H9 (cell line): ENCODE data around the gene VILL. TPM values are rescaled to one million over a fixed set of nuclear protein-coding genes. Genes with fewer than 3 reads are reported as not detected.
A peak's percentile ranks its signal among the peaks of the same experiment; 100 is the strongest.

Source experiments
- DNase-seq: peaks from one replicate; pipeline ENCODE4 v3.0.0-alpha.2; 2017
- H2AFZ ChIP-seq: one replicate; pipeline ENCODE4 v1.6.1; 2013; ENCODE audit warnings: mild to moderate bottlenecking, low read length, control low read depth, moderate library complexity
- H2AK5ac ChIP-seq: 2 replicates; pipeline ENCODE4 v1.6.1; 2013; ENCODE audit warnings: low read length, control low read depth, mixed read lengths; ENCODE audit not compliant: insufficient read length
- H2BK120ac ChIP-seq: one replicate; pipeline ENCODE4 v1.6.1; 2013; ENCODE audit warnings: low read depth, mild to moderate bottlenecking, low read length, control low read depth, inconsistent platforms; ENCODE audit not compliant: poor library complexity, severe bottlenecking
- H2BK12ac ChIP-seq: 2 replicates; pipeline ENCODE4 v1.6.1; 2013; ENCODE audit warnings: low read length, control low read depth, mixed read lengths, low read depth; ENCODE audit not compliant: insufficient read length
- H2BK15ac ChIP-seq: 2 replicates; pipeline ENCODE4 v1.6.1; 2013; ENCODE audit warnings: low read depth, low read length, control low read depth
- H2BK20ac ChIP-seq: one replicate; pipeline ENCODE4 v1.6.1; 2013; ENCODE audit warnings: low read depth, mild to moderate bottlenecking, low read length, control low read depth, inconsistent platforms; ENCODE audit not compliant: poor library complexity, severe bottlenecking
- H2BK5ac ChIP-seq: 2 replicates; pipeline ENCODE4 v1.6.1; 2013; ENCODE audit warnings: low read length, control low read depth, mixed read lengths; ENCODE audit not compliant: insufficient read length
- H3K14ac ChIP-seq: 2 replicates; pipeline ENCODE4 v1.6.1; 2013; ENCODE audit warnings: low read length, control low read depth; ENCODE audit not compliant: insufficient read depth
- H3K18ac ChIP-seq: 2 replicates; pipeline ENCODE4 v1.6.1; 2013; ENCODE audit warnings: low read depth, mild to moderate bottlenecking, mixed read lengths, low read length, control low read depth; ENCODE audit not compliant: insufficient read length
- H3K23ac ChIP-seq: 2 replicates; pipeline ENCODE4 v1.6.1; 2013; ENCODE audit warnings: low read length, control low read depth, mixed read lengths, low read depth; ENCODE audit not compliant: insufficient read length
- H3K23me2 ChIP-seq: 2 replicates; pipeline ENCODE4 v1.6.1; 2013; ENCODE audit warnings: low read depth, mild to moderate bottlenecking, mixed read lengths, low read length, control low read depth; ENCODE audit not compliant: insufficient read length, poor library complexity, severe bottlenecking
- H3K27ac ChIP-seq: 2 replicates; pipeline ENCODE4 v1.5.1; 2013; ENCODE audit warnings: low read length, control low read depth, mixed read lengths, low read depth; ENCODE audit not compliant: insufficient read length
- H3K27me3 ChIP-seq: 2 replicates; pipeline ENCODE4 v1.6.1; 2013; ENCODE audit warnings: low read length, control low read depth, inconsistent platforms; ENCODE audit not compliant: insufficient read depth
- H3K4ac ChIP-seq: 2 replicates; pipeline ENCODE4 v1.6.1; 2013; ENCODE audit warnings: low read depth, mild to moderate bottlenecking, control low read depth, inconsistent platforms, low read length, moderate library complexity
- H3K4me1 ChIP-seq: 2 replicates; pipeline ENCODE4 v1.6.1; 2013; ENCODE audit warnings: low read length, control low read depth, inconsistent platforms; ENCODE audit not compliant: insufficient read depth
- H3K4me2 ChIP-seq: 2 replicates; pipeline ENCODE4 v1.6.1; 2013; ENCODE audit warnings: low read length, control low read depth, mixed read lengths; ENCODE audit not compliant: insufficient read length, insufficient read depth
- H3K56ac ChIP-seq: 2 replicates; pipeline ENCODE4 v1.6.1; 2013; ENCODE audit warnings: low read depth, mild to moderate bottlenecking, mixed read lengths, low read length, control low read depth; ENCODE audit not compliant: insufficient read length
- H3K79me1 ChIP-seq: 2 replicates; pipeline ENCODE4 v1.6.1; 2013; ENCODE audit warnings: low read depth, mild to moderate bottlenecking, moderate library complexity, low read length, control low read depth, inconsistent platforms; ENCODE audit not compliant: insufficient read depth, poor library complexity, severe bottlenecking
- H3K79me2 ChIP-seq: 2 replicates; pipeline ENCODE4 v1.6.1; 2013; ENCODE audit warnings: low read length, control low read depth, inconsistent platforms; ENCODE audit not compliant: insufficient read depth
- H3K9ac ChIP-seq: 2 replicates; pipeline ENCODE4 v1.6.1; 2013; ENCODE audit warnings: low read length, control low read depth, mixed read lengths; ENCODE audit not compliant: insufficient read length; ENCODE audit errors: extremely low read depth
- H3K9me3 ChIP-seq: one replicate; pipeline ENCODE4 v1.6.1; 2013; ENCODE audit warnings: low read depth, low read length, inconsistent platforms; ENCODE audit not compliant: control insufficient read depth
- H3T11ph ChIP-seq: one replicate; pipeline ENCODE4 v1.6.1; 2013; ENCODE audit warnings: mild to moderate bottlenecking, low read length, control low read depth, inconsistent platforms
- H4K20me1 ChIP-seq: one replicate; pipeline ENCODE4 v1.6.1; 2013; ENCODE audit not compliant: control insufficient read depth, insufficient read length, insufficient read depth
- H4K5ac ChIP-seq: 2 replicates; pipeline ENCODE4 v1.6.1; 2013; ENCODE audit warnings: low read depth, mild to moderate bottlenecking, mixed read lengths, low read length, control low read depth; ENCODE audit not compliant: insufficient read length
- H4K8ac ChIP-seq: replicated peaks from 2 replicates; pipeline ENCODE4 v1.6.1; 2013; ENCODE audit warnings: low read length, control low read depth, mixed read lengths, low read depth; ENCODE audit not compliant: insufficient read length
- H4K91ac ChIP-seq: 2 replicates; pipeline ENCODE4 v1.6.1; 2013; ENCODE audit warnings: low read depth, mild to moderate bottlenecking, moderate library complexity, mixed read lengths, low read length, control low read depth; ENCODE audit not compliant: insufficient read length
- H3K27ac Mint-ChIP-seq, 3 experiments: 2 replicates in 2 of 3; 3 replicates in 1 of 3; pipeline ENCODE4 v1.8.0; 2020 to 2021; ENCODE audit warnings: mixed read lengths in 3 of 3, mild to moderate bottlenecking in 1 of 3, moderate library complexity in 1 of 3
- H3K27me3 Mint-ChIP-seq: 2 replicates; pipeline ENCODE4 v1.8.0; 2021; ENCODE audit warnings: low read depth, mild to moderate bottlenecking, moderate library complexity, mixed read lengths
- H3K36me3 Mint-ChIP-seq, 3 experiments: 2 replicates in 2 of 3; 3 replicates in 1 of 3; pipeline ENCODE4 v1.8.0; 2020 to 2021; ENCODE audit warnings: low read depth in 3 of 3, mixed read lengths in 3 of 3; ENCODE audit not compliant: insufficient read depth in 1 of 3
- H3K4me1 Mint-ChIP-seq, 2 experiments: 2 replicates each; pipeline ENCODE4 v1.8.0; 2020; ENCODE audit warnings: mixed read lengths in 2 of 2
- H3K4me3 Mint-ChIP-seq, 2 experiments: 2 replicates in 1 of 2; 3 replicates in 1 of 2; pipeline ENCODE4 v1.8.0; 2020 to 2021; ENCODE audit warnings: mild to moderate bottlenecking in 2 of 2, mixed read lengths in 2 of 2, moderate library complexity in 1 of 2
- H3K9me3 Mint-ChIP-seq, 2 experiments: 2 replicates in 1 of 2; 3 replicates in 1 of 2; pipeline ENCODE4 v1.8.0; 2020; ENCODE audit warnings: mild to moderate bottlenecking in 2 of 2, mixed read lengths in 2 of 2, moderate library complexity in 1 of 2
- WGBS: extraction: QIAGEN DNeasy Blood & Tissue Kit; methylation state at CpG from one replicate; pipeline ENCODE4 v1.1.7; 2013; ENCODE audit warnings: missing lambda C conversion rate, low lambda C conversion rate, mixed read lengths; ENCODE audit not compliant: insufficient read length; ENCODE audit errors: extremely low coverage; 5-methylcytosine and 5-hydroxymethylcytosine counted together
- total RNA-seq: library from RNA; stranded (reverse); gene quantifications from 2 replicates; pipeline ENCODE4 v1.2.1, GENCODE V29; 2021
- TF ChIP-seq, protein P1 (sequence below): fragments of 200-600 bp; sonication (generic); conservative IDR thresholded peaks from 3 replicates; pipeline ENCODE4 v1.8.0; 2021; ENCODE audit warnings: antibody characterized with exemption, mild to moderate bottlenecking

VILL gene
- total RNA-seq, 1 experiment from 2014 or later: 3.2 TPM

DNA sequence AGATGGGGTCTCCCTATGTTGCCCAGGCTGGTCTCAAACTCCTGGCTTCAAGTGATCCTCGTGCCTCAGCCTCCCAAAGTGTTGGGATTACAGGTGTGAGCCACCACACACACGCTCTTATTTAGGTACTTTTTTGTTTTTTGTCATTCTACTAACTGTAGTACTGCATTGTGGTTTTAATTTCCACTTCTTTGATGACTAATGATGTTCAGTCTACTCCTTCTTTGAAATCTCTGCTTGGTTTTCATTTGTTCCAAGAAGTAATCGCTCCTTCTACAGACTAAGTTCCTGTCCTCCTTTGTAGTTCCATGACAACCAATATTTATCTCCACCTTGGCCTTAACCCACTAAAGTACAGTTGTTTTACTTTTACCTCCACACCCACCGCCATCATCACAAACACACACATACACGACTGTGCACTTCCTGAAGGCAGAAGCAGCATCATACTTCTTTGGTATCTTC, 47.9 kb downstream of the VILL start:
- Histone ChIP-seq H3K18ac (no peak overlapping the region), H2BK15ac (no peak overlapping the region), H3K4me1 (no peaks in the 10 kb centered on the region; the same call in 1 of the 2 replicates), H3K23me2 (peaks cover 10% of the 10 kb centered on the region), H2BK20ac (no peak overlapping the region), H2BK5ac (no peak overlapping the region), H2AK5ac (no peak overlapping the region), H3K27ac (no peak overlapping the region), H3K4me2 (peak overlapping the region; percentile 71), H2BK12ac (no peak overlapping the region), H2BK120ac (no peak overlapping the region), H3K4ac (no peak overlapping the region), H3K56ac (no peak overlapping the region), H3K23ac (no peak overlapping the region), H3K79me2 (no peaks in the 10 kb centered on the region), H3K14ac (no peak overlapping the region), H3K27me3 (peaks cover 6% of the 10 kb centered on the region; the same call in 1 of the 2 replicates), H4K5ac (no peak overlapping the region), H3K79me1 (no peaks in the 10 kb centered on the region), H3K9me3 (no peaks in the 10 kb centered on the region), H2AFZ (peak overlapping the region; percentile 88), H4K91ac (no peak overlapping the region), H3T11ph (no peak overlapping the region), H4K8ac (no peak overlapping the region), H4K20me1 (no peaks in the 10 kb centered on the region), H3K9ac (no peak overlapping the region)
- H3K27me3 Mint-ChIP-seq: peaks cover 38% of the 10 kb centered on the region
- H3K36me3 Mint-ChIP-seq: no peaks in the 10 kb centered on the region
- DNase-seq: no peak
- H3K4me1 Mint-ChIP-seq: peaks cover 10 to 15% of the 10 kb centered on the region in 2 experiments
- TF ChIP-seq, protein P1, sequence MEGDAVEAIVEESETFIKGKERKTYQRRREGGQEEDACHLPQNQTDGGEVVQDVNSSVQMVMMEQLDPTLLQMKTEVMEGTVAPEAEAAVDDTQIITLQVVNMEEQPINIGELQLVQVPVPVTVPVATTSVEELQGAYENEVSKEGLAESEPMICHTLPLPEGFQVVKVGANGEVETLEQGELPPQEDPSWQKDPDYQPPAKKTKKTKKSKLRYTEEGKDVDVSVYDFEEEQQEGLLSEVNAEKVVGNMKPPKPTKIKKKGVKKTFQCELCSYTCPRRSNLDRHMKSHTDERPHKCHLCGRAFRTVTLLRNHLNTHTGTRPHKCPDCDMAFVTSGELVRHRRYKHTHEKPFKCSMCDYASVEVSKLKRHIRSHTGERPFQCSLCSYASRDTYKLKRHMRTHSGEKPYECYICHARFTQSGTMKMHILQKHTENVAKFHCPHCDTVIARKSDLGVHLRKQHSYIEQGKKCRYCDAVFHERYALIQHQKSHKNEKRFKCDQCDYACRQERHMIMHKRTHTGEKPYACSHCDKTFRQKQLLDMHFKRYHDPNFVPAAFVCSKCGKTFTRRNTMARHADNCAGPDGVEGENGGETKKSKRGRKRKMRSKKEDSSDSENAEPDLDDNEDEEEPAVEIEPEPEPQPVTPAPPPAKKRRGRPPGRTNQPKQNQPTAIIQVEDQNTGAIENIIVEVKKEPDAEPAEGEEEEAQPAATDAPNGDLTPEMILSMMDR: no peak
- no peaks in the 10 kb centered on the region for H3K9me3 Mint-ChIP-seq
- WGBS: no CpG with 5 or more reads among the region's 5 CpGs
- H3K4me3 Mint-ChIP-seq: peak overlapping the region; percentile 70 to 78; a peak in 4 of 5 replicates
- no peak overlapping the region for H3K27ac Mint-ChIP-seq
